Measurements from ENCODE around the gene PTPN11. TPM values are rescaled to one million over a fixed set of nuclear protein-coding genes. Genes with fewer than 3 reads are reported as not detected.

Gene PTPN11
- polyA plus RNA-seq, 1 donor (not counting 4 experiments of a cell fraction or from before 2014, with no cell fraction given), result 95.3 TPM

DNA sequence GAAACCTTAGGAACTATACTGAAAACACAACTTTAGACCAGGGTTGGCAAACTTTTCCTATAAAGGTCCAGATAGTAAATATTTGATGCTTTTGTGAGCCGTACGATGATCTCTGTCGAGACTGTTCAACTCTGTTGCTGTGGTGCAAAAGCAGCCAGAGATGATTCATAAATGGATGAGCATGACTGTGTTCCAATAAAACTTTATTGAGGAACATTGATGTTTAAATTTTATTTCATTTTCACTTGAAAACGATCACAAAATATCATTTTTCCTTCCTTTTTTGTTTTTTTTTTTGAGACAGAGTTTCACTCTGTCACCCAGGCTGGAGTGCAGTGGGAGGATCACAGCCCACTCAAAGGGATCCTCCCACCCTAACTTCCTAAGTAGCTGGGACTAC is 105.5 kb downstream of the PTPN11 start:
- Histone ChIP-seq H3K4me1 (ENCODE audit: control insufficient read depth, extremely low read depth, insufficient read depth, low read length) (peaks cover 7% of the 10 kb centered on the region), H4K20me1 (ENCODE audit: control insufficient read depth, extremely low read depth, insufficient read depth, low read length) (no peaks in the 10 kb centered on the region), H2AFZ (ENCODE audit: control insufficient read depth, low read length) (no peak overlapping the region), H3K9ac (ENCODE audit: control insufficient read depth, extremely low read depth, insufficient read depth, low read length) (no peak overlapping the region), H3K79me2 (ENCODE audit: control insufficient read depth, insufficient read depth, low read length) (no peaks in the 10 kb centered on the region), H3K4me2 (ENCODE audit: control insufficient read depth, extremely low read depth, insufficient read depth, low read depth, low read length) (no peak overlapping the region), H3K27ac (ENCODE audit: control insufficient read depth, insufficient read depth, low read length) (no peak overlapping the region), H3K9me3 (ENCODE audit: control insufficient read depth, low read depth, low read length) (no peaks in the 10 kb centered on the region), H3K9me1 (ENCODE audit: control insufficient read depth, extremely low read depth, insufficient read depth, low read length) (no peaks in the 10 kb centered on the region), H3K4me3 (ENCODE audit: control insufficient read depth in 2 of 3, extremely low read depth in 1 of 3, insufficient read depth in 2 of 3, low read depth in 1 of 3, low read length in 3 of 3) (no peak overlapping the region), H3K36me3 (ENCODE audit: control insufficient read depth in 2 of 2, extremely low read depth in 1 of 2, insufficient read depth in 2 of 2, low read length in 2 of 2) (no peaks in the 10 kb centered on the region), H3K27me3 (ENCODE audit: control insufficient read depth, extremely low read depth, insufficient read depth, low read length) (no peaks in the 10 kb centered on the region)
- no peak for FAIRE-seq
- DNase-seq (ENCODE audit: low read depth, low spot score), result no peak
- TF ChIP-seq EZH2 (IDR thresholded peaks at IDR 0.05; ENCODE audit: low read length) (no peak), CTCF (optimal IDR thresholded peaks at IDR 0.05 in 1 of 3, IDR thresholded peaks at IDR 0.05 in 1 of 3, conservative IDR thresholded peaks at IDR 0.05 in 1 of 3; ENCODE audit: extremely low read depth in 1 of 3, insufficient read depth in 2 of 3, low read length in 3 of 3) (no peak)
- dilution Hi-C loops (cut with MboI; ENCODE audit: extremely low pct_ligation_motif_present, low sequenced_read_pairs), result no loop called here

- Histone ChIP-seq H3K4me2 (ENCODE audit: control insufficient read depth, extremely low read depth, insufficient read depth, low read depth, low read length) (no peak overlapping the region), H2AFZ (ENCODE audit: control insufficient read depth, low read length) (no peak overlapping the region), H3K4me3 (ENCODE audit: control insufficient read depth in 2 of 3, extremely low read depth in 1 of 3, insufficient read depth in 2 of 3, low read depth in 1 of 3, low read length in 3 of 3) (no peak overlapping the region), H3K27ac (ENCODE audit: control insufficient read depth, insufficient read depth, low read length) (no peak overlapping the region), H3K9ac (ENCODE audit: control insufficient read depth, extremely low read depth, insufficient read depth, low read length) (no peak overlapping the region), H4K20me1 (ENCODE audit: control insufficient read depth, extremely low read depth, insufficient read depth, low read length) (no peaks in the 10 kb centered on the region), H3K79me2 (ENCODE audit: control insufficient read depth, insufficient read depth, low read length) (no peaks in the 10 kb centered on the region), H3K9me1 (ENCODE audit: control insufficient read depth, extremely low read depth, insufficient read depth, low read length) (no peaks in the 10 kb centered on the region), H3K27me3 (ENCODE audit: control insufficient read depth, extremely low read depth, insufficient read depth, low read length) (no peaks in the 10 kb centered on the region), H3K4me1 (ENCODE audit: control insufficient read depth, extremely low read depth, insufficient read depth, low read length) (peaks cover 7% of the 10 kb centered on the region), H3K9me3 (ENCODE audit: control insufficient read depth, low read depth, low read length) (no peaks in the 10 kb centered on the region), H3K36me3 (ENCODE audit: control insufficient read depth in 2 of 2, extremely low read depth in 1 of 2, insufficient read depth in 2 of 2, low read length in 2 of 2) (no peaks in the 10 kb centered on the region)
- no peak for FAIRE-seq
- TF ChIP-seq EZH2 (IDR thresholded peaks at IDR 0.05; ENCODE audit: low read length) (no peak), CTCF (optimal IDR thresholded peaks at IDR 0.05 in 1 of 3, IDR thresholded peaks at IDR 0.05 in 1 of 3, conservative IDR thresholded peaks at IDR 0.05 in 1 of 3; ENCODE audit: extremely low read depth in 1 of 3, insufficient read depth in 2 of 3, low read length in 3 of 3) (peak; percentile 21 to 36 (median 29))
- no peak for DNase-seq (ENCODE audit: low read depth, low spot score)
- dilution Hi-C loops (cut with MboI; ENCODE audit: extremely low pct_ligation_motif_present, low sequenced_read_pairs), result no loop called here
These were observed 106.1 kb downstream of the PTPN11 start for GRCh38 chr12:112524676-112525425.
